SK-N-SH (cell line): ENCODE measurements around the gene SNAP29.
"Not testable (repeated sequence)": the region's sequence is repeated elsewhere in the genome, so short reads cannot be mapped to it uniquely, and the experiment has no call there.

Experiments
- CTCF ChIP-seq: fragments of 200-600 bp; sonication (generic); IDR thresholded peaks from 2 replicates; pipeline ENCODE4 v1.6.1; 2017; ENCODE audit warnings: antibody characterized with exemption, mild to moderate bottlenecking, moderate library complexity
- EP300 ChIP-seq, 2 experiments: IDR thresholded peaks; 2 replicates each; pipeline versions ENCODE4 v1.4.0 to v1.6.1; 2012; ENCODE audit warnings: borderline replicate concordance in 1 of 2, low read depth in 1 of 2, low read length in 1 of 2
- EZH2phosphoT487 ChIP-seq: fragments of 200-600 bp; sonication (generic); IDR thresholded peaks from 2 replicates; pipeline ENCODE4 v1.6.1; 2017; ENCODE audit warnings: low read depth, mixed run types, mild to moderate bottlenecking, antibody characterized with exemption, moderate library complexity, borderline replicate concordance
- GABPA ChIP-seq: IDR thresholded peaks from 2 replicates; pipeline ENCODE4 v1.4.0; 2012; ENCODE audit warnings: low read depth, mild to moderate bottlenecking
- MEF2A ChIP-seq: IDR thresholded peaks from 2 replicates; pipeline ENCODE4 v1.4.0; 2012; ENCODE audit warnings: low read depth, borderline replicate concordance
- POLR2AphosphoS5 ChIP-seq: IDR thresholded peaks from 2 replicates; pipeline ENCODE4 v1.6.1; 2012; ENCODE audit warnings: low read depth, low read length
- RAD21 ChIP-seq: IDR thresholded peaks from 2 replicates; pipeline ENCODE4 v1.6.1; 2012; ENCODE audit warnings: mild to moderate bottlenecking, low read length
- RXRA ChIP-seq: IDR thresholded peaks from 2 replicates; pipeline ENCODE4 v1.4.0; 2012; ENCODE audit warnings: low read depth, mild to moderate bottlenecking, borderline replicate concordance
- USF2 ChIP-seq: fragments of 150-350 bp; IDR thresholded peaks from 2 replicates; pipeline ENCODE4 v1.6.1; 2017; ENCODE audit warnings: antibody characterized with exemption, low read length, low read depth, borderline replicate concordance
- YY1 ChIP-seq: IDR thresholded peaks from 2 replicates; pipeline ENCODE4 v1.4.0; 2012; ENCODE audit warnings: low read depth, mild to moderate bottlenecking
- ZBTB33 ChIP-seq: IDR thresholded peaks from 2 replicates; pipeline ENCODE4 v1.4.0; 2012; ENCODE audit warnings: low read depth, borderline replicate concordance

GRCh38 chr22:20826373-20827152 lies 32.2 kb upstream of the SNAP29 start:
- TF ChIP-seq CTCF; POLR2AphosphoS5; YY1; GABPA; EP300 (IDR thresholded peaks at IDR 0.05; ENCODE audit: borderline replicate concordance in 1 of 2, low read depth in 1 of 2, low read length in 1 of 2); RXRA; USF2; MEF2A; EZH2phosphoT487; RAD21; ZBTB33: not testable (repeated sequence)
